DND-41 (cell line): Measurements from ENCODE around the gene SMS.

Experiments
- ATAC-seq: fragments of 200-7000 bp; cut with Tn5 transposase; 3 replicates; pipeline ENCODE4 v1.9.1; 2021; ENCODE audit warnings: low read depth; ENCODE audit not compliant: insufficient read depth
- DNase-seq: peaks from one replicate; pipeline ENCODE4 v3.0.0-alpha.2; 2020
- H2AFZ ChIP-seq: 2 replicates; pipeline ENCODE4 v1.6.0; 2012; ENCODE audit warnings: low read depth, low read length
- H3K27ac ChIP-seq: 2 replicates; pipeline ENCODE4 v1.5.1; 2012; ENCODE audit warnings: low read length, inconsistent platforms
- H3K27me3 ChIP-seq: fragments of 200-600 bp; sonication (generic); 2 replicates; pipeline ENCODE4 v1.6.0; 2012; ENCODE audit warnings: low read length, mild to moderate bottlenecking, inconsistent platforms; ENCODE audit not compliant: insufficient read depth, poor library complexity
- H3K36me3 ChIP-seq: 2 replicates; pipeline ENCODE4 v1.5.1; 2012; ENCODE audit warnings: low read length, inconsistent platforms; ENCODE audit not compliant: insufficient read depth
- H3K4me1 ChIP-seq: 2 replicates; pipeline ENCODE4 v1.5.1; 2012; ENCODE audit warnings: mild to moderate bottlenecking, low read length; ENCODE audit not compliant: insufficient read depth
- H3K4me2 ChIP-seq: 2 replicates; pipeline ENCODE4 v1.6.0; 2012; ENCODE audit warnings: mild to moderate bottlenecking, moderate library complexity, low read length, inconsistent platforms; ENCODE audit not compliant: insufficient read depth
- H3K4me3 ChIP-seq, 2 experiments: fragments of 200-600 bp in 1 of 2; shearing (Covaris generic) in 1 of 2; 2 replicates each; pipeline ENCODE4 v1.5.1; 2012 to 2016; ENCODE audit warnings: inconsistent platforms in 2 of 2, low read length in 2 of 2, mild to moderate bottlenecking in 2 of 2, low read depth in 1 of 2, moderate library complexity in 1 of 2
- H3K79me2 ChIP-seq: 2 replicates; pipeline ENCODE4 v1.6.0; 2012; ENCODE audit warnings: low read length, inconsistent platforms; ENCODE audit not compliant: insufficient read depth
- H3K9ac ChIP-seq: 2 replicates; pipeline ENCODE4 v1.6.0; 2012; ENCODE audit warnings: low read depth, mild to moderate bottlenecking, inconsistent platforms, low read length, moderate library complexity
- H3K9me3 ChIP-seq: 2 replicates; pipeline ENCODE4 v1.5.1; 2012; ENCODE audit warnings: low read length, moderate library complexity, mild to moderate bottlenecking, inconsistent platforms; ENCODE audit not compliant: insufficient read depth, severe bottlenecking
- H4K20me1 ChIP-seq: 2 replicates; pipeline ENCODE4 v1.6.0; 2012; ENCODE audit warnings: low read length; ENCODE audit not compliant: insufficient read depth
- EZH2 ChIP-seq: IDR thresholded peaks from 3 replicates; pipeline ENCODE4 v1.6.1; 2012; ENCODE audit warnings: borderline replicate concordance, low read depth, mild to moderate bottlenecking, moderate library complexity, low read length, inconsistent platforms; ENCODE audit not compliant: severe bottlenecking
- TF ChIP-seq, protein P1 (sequence below): IDR thresholded peaks from 2 replicates; pipeline ENCODE4 v1.5.1; 2012; ENCODE audit warnings: borderline replicate concordance, low read length, moderate library complexity, mild to moderate bottlenecking; ENCODE audit not compliant: poor library complexity, severe bottlenecking; ENCODE audit errors: extremely low read depth

Gene SMS

DNA sequence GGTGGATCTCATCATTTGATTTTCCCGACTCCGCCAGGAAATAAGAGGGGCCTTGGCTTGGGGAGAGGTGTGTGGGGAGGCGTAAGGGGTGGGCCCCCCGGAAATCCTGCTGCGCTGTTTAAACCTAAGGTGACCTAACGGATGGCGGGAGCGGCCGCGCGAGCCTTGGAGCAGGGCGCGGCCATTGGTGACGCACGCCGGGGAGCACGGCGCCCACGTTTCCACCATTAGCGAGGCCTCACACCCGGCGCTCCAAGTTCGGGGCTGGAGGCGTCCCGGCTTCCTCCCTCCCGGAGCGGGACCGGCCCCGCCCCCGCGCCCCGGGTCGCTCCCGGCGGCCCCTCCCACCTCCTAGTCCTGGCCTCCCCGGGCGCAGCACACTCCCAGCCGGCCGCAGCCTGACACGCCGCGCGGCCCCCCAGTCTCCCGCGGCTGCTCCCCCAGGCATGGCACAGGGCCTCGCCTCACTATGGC is at the start of gene SMS:
Gene SMS (plus strand): TSS at position 354 of the 474 bp plus-strand sequence. CDS start 116 bp downstream, at position 470.
- H3K9ac ChIP-seq = peak within 1 kb of the TSS; percentile 72
- peaks cover 16% of the 10 kb centered on the region for H4K20me1 ChIP-seq
- peak within 1 kb of the TSS; percentile 50 to 65; a peak in 3 of 4 replicates for H3K4me3 ChIP-seq
- DNase-seq (peak; percentile 73), ATAC-seq (peak; percentile 86)
- peak within 1 kb of the TSS; percentile 63 for H3K4me2 ChIP-seq
- peaks cover 27% of the 10 kb centered on the region for H3K4me1 ChIP-seq
- no peaks in the 10 kb centered on the region for H3K27me3 ChIP-seq
- peak within 1 kb of the TSS; percentile 82 for H2AFZ ChIP-seq
- peak within 1 kb of the TSS; percentile 62 for H3K27ac ChIP-seq
- TF ChIP-seq, protein P1, sequence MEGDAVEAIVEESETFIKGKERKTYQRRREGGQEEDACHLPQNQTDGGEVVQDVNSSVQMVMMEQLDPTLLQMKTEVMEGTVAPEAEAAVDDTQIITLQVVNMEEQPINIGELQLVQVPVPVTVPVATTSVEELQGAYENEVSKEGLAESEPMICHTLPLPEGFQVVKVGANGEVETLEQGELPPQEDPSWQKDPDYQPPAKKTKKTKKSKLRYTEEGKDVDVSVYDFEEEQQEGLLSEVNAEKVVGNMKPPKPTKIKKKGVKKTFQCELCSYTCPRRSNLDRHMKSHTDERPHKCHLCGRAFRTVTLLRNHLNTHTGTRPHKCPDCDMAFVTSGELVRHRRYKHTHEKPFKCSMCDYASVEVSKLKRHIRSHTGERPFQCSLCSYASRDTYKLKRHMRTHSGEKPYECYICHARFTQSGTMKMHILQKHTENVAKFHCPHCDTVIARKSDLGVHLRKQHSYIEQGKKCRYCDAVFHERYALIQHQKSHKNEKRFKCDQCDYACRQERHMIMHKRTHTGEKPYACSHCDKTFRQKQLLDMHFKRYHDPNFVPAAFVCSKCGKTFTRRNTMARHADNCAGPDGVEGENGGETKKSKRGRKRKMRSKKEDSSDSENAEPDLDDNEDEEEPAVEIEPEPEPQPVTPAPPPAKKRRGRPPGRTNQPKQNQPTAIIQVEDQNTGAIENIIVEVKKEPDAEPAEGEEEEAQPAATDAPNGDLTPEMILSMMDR = no peak
- no peak for TF ChIP-seq EZH2
- H3K79me2 ChIP-seq = peaks cover 40% of the 10 kb centered on the region
- peaks cover 3% of the 10 kb centered on the region; the same call in 1 of the 2 replicates for H3K36me3 ChIP-seq
- no peaks in the 10 kb centered on the region for H3K9me3 ChIP-seq

DNA sequence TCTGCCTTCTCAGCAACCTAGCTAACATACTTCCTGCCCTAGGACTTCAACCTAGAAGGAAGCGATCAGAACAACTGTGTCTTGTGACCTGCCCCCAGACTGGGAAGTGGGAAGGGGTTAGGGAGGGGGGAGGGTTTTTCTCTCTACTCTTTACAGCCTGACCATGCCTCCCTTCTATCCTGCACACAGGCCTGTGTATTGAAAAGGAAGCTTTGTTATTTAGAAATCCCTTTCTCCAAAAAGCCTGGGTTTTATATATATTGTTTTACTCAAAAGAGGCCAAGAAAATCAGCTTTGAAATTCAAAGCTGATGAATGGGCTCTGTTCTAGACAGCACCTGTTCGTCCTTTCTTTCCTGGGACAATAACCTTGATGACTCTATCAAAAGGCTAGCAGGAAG is 35.2 kb upstream of the SMS start:
- TF ChIP-seq, protein P1 = no peak
- TF ChIP-seq EZH2 = no peak
- Histone ChIP-seq H3K36me3 (no peaks in the 10 kb centered on the region), H3K27ac (no peak overlapping the region), H3K79me2 (no peaks in the 10 kb centered on the region), H3K27me3 (no peaks in the 10 kb centered on the region), H3K4me1 (no peaks in the 10 kb centered on the region), H3K9ac (no peak overlapping the region), H3K4me3 (no peak overlapping the region), H3K4me2 (no peak overlapping the region), H4K20me1 (no peaks in the 10 kb centered on the region), H3K9me3 (no peaks in the 10 kb centered on the region), H2AFZ (no peak overlapping the region)
- ATAC-seq = no peak
- no peak for DNase-seq

DNA sequence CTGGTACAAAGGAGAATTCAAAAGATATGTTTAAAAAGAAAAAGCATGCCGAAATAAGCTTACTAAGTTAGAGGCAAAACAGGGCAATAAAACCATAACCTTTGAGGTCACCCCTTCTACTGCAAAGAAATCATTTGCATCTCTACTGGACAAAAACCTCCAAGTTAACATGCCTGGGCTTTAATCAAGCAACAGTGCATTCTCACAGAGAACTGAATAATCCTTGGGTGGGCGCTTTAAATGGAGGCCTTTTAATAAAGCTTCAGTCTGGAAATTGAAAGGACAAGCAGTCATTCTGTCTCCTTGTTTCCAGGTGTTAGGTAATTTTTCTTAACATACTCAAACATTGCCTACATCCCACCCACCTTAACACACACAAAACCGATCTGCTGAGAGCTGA is 34.6 kb upstream of the SMS start:
- Histone ChIP-seq H3K4me1 (no peaks in the 10 kb centered on the region), H3K27me3 (no peaks in the 10 kb centered on the region), H4K20me1 (no peaks in the 10 kb centered on the region), H3K4me2 (no peak overlapping the region), H3K4me3 (no peak overlapping the region), H3K9ac (no peak overlapping the region), H3K27ac (no peak overlapping the region), H3K79me2 (no peaks in the 10 kb centered on the region), H3K36me3 (no peaks in the 10 kb centered on the region), H2AFZ (no peak overlapping the region), H3K9me3 (no peaks in the 10 kb centered on the region)
- no peak for ATAC-seq
- no peak for DNase-seq
- no peak for TF ChIP-seq EZH2
- TF ChIP-seq, protein P1 = no peak

DNA sequence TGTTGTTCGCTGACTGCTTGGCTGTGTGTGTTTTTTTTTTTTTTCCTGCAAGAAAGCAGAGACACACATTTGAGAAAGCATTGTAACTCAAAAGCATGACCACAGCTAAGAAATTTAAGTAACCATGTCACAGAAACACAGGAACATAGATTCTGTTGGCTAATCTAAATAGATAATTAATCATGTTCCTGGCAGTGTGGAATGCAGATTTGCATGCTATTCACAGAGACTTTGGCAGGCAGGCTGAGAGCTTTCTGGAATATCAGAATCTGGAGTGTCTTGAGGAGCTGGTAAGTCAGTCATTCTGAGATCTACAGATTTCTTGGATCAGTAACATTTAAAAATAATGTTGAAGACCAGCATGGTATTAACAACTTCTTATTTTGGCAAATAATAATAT is 33.2 kb upstream of the SMS start:
- Histone ChIP-seq H3K4me2 (no peak overlapping the region), H3K79me2 (no peaks in the 10 kb centered on the region), H3K9me3 (no peaks in the 10 kb centered on the region), H3K4me3 (no peak overlapping the region), H3K27ac (no peak overlapping the region), H3K4me1 (no peaks in the 10 kb centered on the region), H3K9ac (no peak overlapping the region), H2AFZ (no peak overlapping the region), H3K36me3 (no peaks in the 10 kb centered on the region), H4K20me1 (no peaks in the 10 kb centered on the region), H3K27me3 (no peaks in the 10 kb centered on the region)
- ATAC-seq (no peak), DNase-seq (no peak)
- no peak for TF ChIP-seq EZH2
- TF ChIP-seq, protein P1 = no peak
